OCI-LY1 (cell line): Measurements from ENCODE around the gene UBAP1L.
"Not testable (repeated sequence)": the region's sequence is repeated elsewhere in the genome, so short reads cannot be mapped to it uniquely, and the experiment has no call there.

Experiments
- H2AFZ ChIP-seq: fragments of 200-600 bp; sonication (generic), shearing (Covaris generic); 2 replicates; pipeline ENCODE4 v1.6.0; 2014; ENCODE audit warnings: antibody characterized with exemption, mild to moderate bottlenecking, low read length
- H3F3A ChIP-seq: fragments of 200-600 bp; sonication (generic), shearing (Covaris generic); 2 replicates; pipeline ENCODE4 v1.6.0; 2014; ENCODE audit warnings: mild to moderate bottlenecking, antibody characterized with exemption, low read length, moderate library complexity; ENCODE audit not compliant: insufficient read depth
- H3K27ac ChIP-seq: fragments of 200-600 bp; sonication (generic); 2 replicates; pipeline ENCODE4 v1.5.1; 2014; ENCODE audit warnings: low read length, mixed run types, mild to moderate bottlenecking, low read depth; ENCODE audit not compliant: poor library complexity, severe bottlenecking
- H3K27me3 ChIP-seq: fragments of 200-600 bp; sonication (generic); 2 replicates; pipeline ENCODE4 v1.6.0; 2014; ENCODE audit warnings: antibody characterized with exemption, mild to moderate bottlenecking, low read length, moderate library complexity; ENCODE audit not compliant: insufficient read depth
- H3K36me3 ChIP-seq: fragments of 200-600 bp; sonication (generic); 2 replicates; pipeline ENCODE4 v1.6.1; 2014; ENCODE audit warnings: mild to moderate bottlenecking, antibody characterized with exemption, low read length, moderate library complexity, mixed read lengths; ENCODE audit not compliant: insufficient read depth
- H3K4me1 ChIP-seq: fragments of 200-600 bp; sonication (generic); 2 replicates; pipeline ENCODE4 v1.5.1; 2014; ENCODE audit warnings: mild to moderate bottlenecking, low read length, moderate library complexity; ENCODE audit not compliant: insufficient read depth, severe bottlenecking
- H3K4me2 ChIP-seq: fragments of 200-600 bp; sonication (generic), shearing (Covaris generic); 2 replicates; pipeline ENCODE4 v1.6.1; 2014; ENCODE audit warnings: low read length
- H3K4me3 ChIP-seq: fragments of 200-600 bp; sonication (generic); 2 replicates; pipeline ENCODE4 v1.5.1; 2014; ENCODE audit warnings: low read length, low read depth, mild to moderate bottlenecking, mixed read lengths; ENCODE audit not compliant: poor library complexity, severe bottlenecking
- H3K79me2 ChIP-seq: fragments of 200-600 bp; shearing (Covaris generic); 2 replicates; pipeline ENCODE4 v1.6.1; 2016; ENCODE audit warnings: mixed run types, low read length, mixed read lengths; ENCODE audit not compliant: insufficient read depth
- H3K9ac ChIP-seq: fragments of 200-600 bp; sonication (generic), shearing (Covaris generic); 2 replicates; pipeline ENCODE4 v1.6.1; 2014; ENCODE audit warnings: mild to moderate bottlenecking, low read length, mixed read lengths
- H3K9me2 ChIP-seq: fragments of 200-600 bp; sonication (generic), shearing (Covaris generic); 2 replicates; pipeline ENCODE4 v1.6.1; 2014; ENCODE audit warnings: low read depth, mild to moderate bottlenecking, low read length, mixed read lengths
- H3K9me3 ChIP-seq: fragments of 200-600 bp; shearing (Covaris generic); 2 replicates; pipeline ENCODE4 v1.6.1; 2014; ENCODE audit warnings: low read length, mixed read lengths
- H4K20me1 ChIP-seq: fragments of 200-600 bp; sonication (generic), shearing (Covaris generic); 2 replicates; pipeline ENCODE4 v1.6.0; 2016; ENCODE audit warnings: mild to moderate bottlenecking, low read length; ENCODE audit not compliant: insufficient read depth
- EZH2 ChIP-seq: fragments of 200-600 bp; sonication (generic), shearing (Covaris generic); IDR thresholded peaks from 2 replicates; pipeline ENCODE4 v1.8.0; 2017; ENCODE audit warnings: borderline replicate concordance, mixed run types, mild to moderate bottlenecking, antibody characterized with exemption, low read length, moderate library complexity, mixed read lengths
- TF ChIP-seq, protein P1 (sequence below): fragments of 200-600 bp; sonication (generic), shearing (Covaris generic); IDR thresholded peaks from 2 replicates; pipeline ENCODE4 v1.5.1; 2017; ENCODE audit warnings: mild to moderate bottlenecking, antibody characterized with exemption, low read length, moderate library complexity, mixed read lengths

The UBAP1L gene

DNA sequence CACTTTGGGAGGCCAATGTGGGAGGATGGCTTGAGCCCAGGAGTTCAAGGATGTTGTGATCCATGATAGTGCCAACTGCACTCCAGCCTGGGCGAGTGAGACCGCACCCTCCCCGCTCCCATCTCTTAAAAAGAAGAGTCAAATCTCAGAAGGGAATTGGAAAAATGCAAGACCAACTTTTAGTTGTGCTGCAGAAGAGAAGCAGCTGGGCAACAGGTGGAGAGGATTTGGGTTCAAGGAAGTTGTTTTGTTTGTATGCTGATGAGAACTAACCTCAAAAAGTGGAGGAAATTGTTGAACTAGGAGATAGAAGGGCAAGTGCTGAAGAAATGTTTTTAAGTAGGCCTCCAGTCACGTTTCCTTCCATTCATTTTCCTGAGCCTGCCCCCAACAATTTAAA is 31.4 kb upstream of the UBAP1L start:
- Histone ChIP-seq H3F3A (no peaks in the 10 kb centered on the region), H3K27me3 (no peaks in the 10 kb centered on the region), H3K79me2 (no peaks in the 10 kb centered on the region), H3K9ac (no peak overlapping the region), H3K4me2 (no peak overlapping the region), H4K20me1 (no peaks in the 10 kb centered on the region), H3K4me3 (no peak overlapping the region), H3K36me3 (peaks cover 39% of the 10 kb centered on the region), H3K9me2 (no peaks in the 10 kb centered on the region), H3K27ac (no peak overlapping the region), H3K4me1 (no peaks in the 10 kb centered on the region), H2AFZ (no peak overlapping the region), H3K9me3 (no peaks in the 10 kb centered on the region)
- TF ChIP-seq, protein P1, sequence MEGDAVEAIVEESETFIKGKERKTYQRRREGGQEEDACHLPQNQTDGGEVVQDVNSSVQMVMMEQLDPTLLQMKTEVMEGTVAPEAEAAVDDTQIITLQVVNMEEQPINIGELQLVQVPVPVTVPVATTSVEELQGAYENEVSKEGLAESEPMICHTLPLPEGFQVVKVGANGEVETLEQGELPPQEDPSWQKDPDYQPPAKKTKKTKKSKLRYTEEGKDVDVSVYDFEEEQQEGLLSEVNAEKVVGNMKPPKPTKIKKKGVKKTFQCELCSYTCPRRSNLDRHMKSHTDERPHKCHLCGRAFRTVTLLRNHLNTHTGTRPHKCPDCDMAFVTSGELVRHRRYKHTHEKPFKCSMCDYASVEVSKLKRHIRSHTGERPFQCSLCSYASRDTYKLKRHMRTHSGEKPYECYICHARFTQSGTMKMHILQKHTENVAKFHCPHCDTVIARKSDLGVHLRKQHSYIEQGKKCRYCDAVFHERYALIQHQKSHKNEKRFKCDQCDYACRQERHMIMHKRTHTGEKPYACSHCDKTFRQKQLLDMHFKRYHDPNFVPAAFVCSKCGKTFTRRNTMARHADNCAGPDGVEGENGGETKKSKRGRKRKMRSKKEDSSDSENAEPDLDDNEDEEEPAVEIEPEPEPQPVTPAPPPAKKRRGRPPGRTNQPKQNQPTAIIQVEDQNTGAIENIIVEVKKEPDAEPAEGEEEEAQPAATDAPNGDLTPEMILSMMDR: no peak
- no peak for TF ChIP-seq EZH2

DNA sequence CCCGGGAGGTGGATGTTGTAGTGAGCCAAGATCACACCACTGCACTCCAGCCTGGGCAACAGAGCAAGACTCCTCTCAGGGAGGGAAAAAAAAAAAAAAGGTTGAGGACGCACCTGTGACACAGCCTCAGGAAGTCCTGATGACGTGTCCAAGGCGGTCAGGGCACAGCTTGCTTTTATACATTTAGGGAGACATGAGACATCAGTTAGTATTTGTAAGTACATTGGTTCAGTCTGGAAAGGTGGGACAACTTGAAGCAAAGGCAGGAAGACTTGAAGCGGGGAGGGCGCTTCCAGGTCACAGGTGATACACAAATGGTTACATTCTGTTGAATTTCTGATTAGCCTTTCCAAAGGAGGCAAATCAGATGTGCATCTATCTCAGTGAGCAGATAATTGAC is 23.6 kb upstream of the UBAP1L start:
- H3K4me2 ChIP-seq, H3K27ac ChIP-seq, H3K9ac ChIP-seq, H3K79me2 ChIP-seq, H3K27me3 ChIP-seq, H3K4me1 ChIP-seq, H3K36me3 ChIP-seq, H3K9me3 ChIP-seq, H4K20me1 ChIP-seq, H3K4me3 ChIP-seq, H2AFZ ChIP-seq, H3K9me2 ChIP-seq, H3F3A ChIP-seq: not testable (repeated sequence)

DNA sequence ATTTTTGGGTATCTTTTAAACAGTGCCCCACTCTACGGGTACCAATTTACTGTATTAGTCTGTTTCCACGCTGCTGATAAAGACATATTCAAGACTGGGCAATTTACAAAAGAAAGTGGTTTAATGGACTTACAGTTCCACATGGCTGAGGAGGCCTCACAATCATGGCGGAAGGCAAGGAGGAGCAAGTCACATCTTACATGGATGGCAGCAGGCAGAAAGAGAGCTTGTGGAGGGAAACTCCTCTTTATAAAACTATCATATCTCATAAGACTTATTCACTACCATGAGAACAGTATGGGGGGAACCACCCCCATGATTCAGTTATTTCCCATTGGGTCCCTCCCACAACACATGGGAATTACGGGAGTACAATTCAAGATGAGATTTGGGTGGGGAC is 22.9 kb upstream of the UBAP1L start:
- H3K4me2 ChIP-seq, H3K79me2 ChIP-seq, H3K36me3 ChIP-seq, H3K4me1 ChIP-seq, H2AFZ ChIP-seq, H3K9me3 ChIP-seq, H4K20me1 ChIP-seq, H3K27me3 ChIP-seq, H3F3A ChIP-seq, H3K9me2 ChIP-seq, H3K9ac ChIP-seq, H3K27ac ChIP-seq, H3K4me3 ChIP-seq: not testable (repeated sequence)

DNA sequence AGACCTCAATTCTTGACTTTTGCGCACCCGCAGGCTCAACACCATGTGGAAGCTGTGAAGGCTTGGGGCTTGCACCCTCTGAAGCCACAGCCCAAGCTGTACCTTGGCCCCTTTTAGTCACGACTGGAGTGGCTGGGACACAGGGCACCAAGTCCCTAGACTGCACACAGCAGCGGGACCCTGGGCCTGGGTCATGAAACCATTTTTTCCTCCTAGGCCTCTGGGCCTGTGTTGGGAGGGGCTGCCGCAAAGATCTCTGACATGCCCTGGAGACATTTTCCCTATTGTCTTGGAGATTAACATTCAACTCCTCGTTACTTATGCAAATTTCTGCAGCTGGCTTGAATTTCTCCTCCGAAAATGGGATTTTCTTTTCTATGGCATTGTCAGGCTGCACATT is 22.1 kb upstream of the UBAP1L start:
- H3K27ac ChIP-seq, H3K9ac ChIP-seq: not testable (repeated sequence)

DNA sequence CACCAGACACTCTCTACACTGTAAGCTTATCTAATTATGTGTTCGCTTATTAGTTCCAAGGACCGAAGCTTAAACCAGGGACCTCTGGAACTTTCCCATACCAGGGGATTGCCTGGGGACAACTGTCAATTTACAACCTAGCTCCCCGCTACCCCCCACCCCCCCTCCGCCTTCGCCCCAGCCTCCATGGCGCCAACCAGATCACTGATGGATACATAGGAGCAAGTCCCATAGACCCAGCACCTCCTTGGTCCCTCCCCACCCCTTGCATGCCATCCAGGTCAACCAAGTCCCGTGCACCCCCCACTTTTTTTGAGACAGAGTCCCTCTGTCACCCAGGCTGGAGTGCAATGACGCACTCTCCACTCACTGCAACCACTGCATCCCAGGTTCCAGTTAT is 19.5 kb upstream of the UBAP1L start:
- no peaks in the 10 kb centered on the region for H3K9me3 ChIP-seq
- no peaks in the 10 kb centered on the region for H3K27me3 ChIP-seq
- H3K27ac ChIP-seq: no peak overlapping the region
- no peaks in the 10 kb centered on the region for H3K9me2 ChIP-seq
- peak overlapping the region; percentile 75 for H3K9ac ChIP-seq
- H3K4me3 ChIP-seq: peak overlapping the region; percentile 77
- no peak for TF ChIP-seq EZH2
- H3K36me3 ChIP-seq: peaks cover 10% of the 10 kb centered on the region; the same call in 1 of the 2 replicates
- H3K4me2 ChIP-seq: peak overlapping the region; percentile 89
- H3K4me1 ChIP-seq: peaks cover 22% of the 10 kb centered on the region
- no peaks in the 10 kb centered on the region for H4K20me1 ChIP-seq
- H3K79me2 ChIP-seq: peaks cover 8% of the 10 kb centered on the region
- no peak overlapping the region for H2AFZ ChIP-seq
- H3F3A ChIP-seq: no peaks in the 10 kb centered on the region

More for the DNA sequence above, 22.1 kb upstream of the UBAP1L start:
- H3K4me3 ChIP-seq, H2AFZ ChIP-seq, H3K4me2 ChIP-seq, H3K27me3 ChIP-seq, H3K9me3 ChIP-seq, H3F3A ChIP-seq, H3K9me2 ChIP-seq, H3K36me3 ChIP-seq, H4K20me1 ChIP-seq, H3K79me2 ChIP-seq: not testable (repeated sequence)
- H3K4me1 ChIP-seq: peaks cover 16% of the 10 kb centered on the region
